GM10847 (cell line): ENCODE data around the gene ATP2C1.

ENCODE experiments used
- POLR2A ChIP-seq: IDR thresholded peaks from 2 replicates; pipeline ENCODE4 v1.6.1; 2011; ENCODE audit not compliant: insufficient read length; ENCODE audit errors: extremely low read depth

The ATP2C1 gene, protein sequence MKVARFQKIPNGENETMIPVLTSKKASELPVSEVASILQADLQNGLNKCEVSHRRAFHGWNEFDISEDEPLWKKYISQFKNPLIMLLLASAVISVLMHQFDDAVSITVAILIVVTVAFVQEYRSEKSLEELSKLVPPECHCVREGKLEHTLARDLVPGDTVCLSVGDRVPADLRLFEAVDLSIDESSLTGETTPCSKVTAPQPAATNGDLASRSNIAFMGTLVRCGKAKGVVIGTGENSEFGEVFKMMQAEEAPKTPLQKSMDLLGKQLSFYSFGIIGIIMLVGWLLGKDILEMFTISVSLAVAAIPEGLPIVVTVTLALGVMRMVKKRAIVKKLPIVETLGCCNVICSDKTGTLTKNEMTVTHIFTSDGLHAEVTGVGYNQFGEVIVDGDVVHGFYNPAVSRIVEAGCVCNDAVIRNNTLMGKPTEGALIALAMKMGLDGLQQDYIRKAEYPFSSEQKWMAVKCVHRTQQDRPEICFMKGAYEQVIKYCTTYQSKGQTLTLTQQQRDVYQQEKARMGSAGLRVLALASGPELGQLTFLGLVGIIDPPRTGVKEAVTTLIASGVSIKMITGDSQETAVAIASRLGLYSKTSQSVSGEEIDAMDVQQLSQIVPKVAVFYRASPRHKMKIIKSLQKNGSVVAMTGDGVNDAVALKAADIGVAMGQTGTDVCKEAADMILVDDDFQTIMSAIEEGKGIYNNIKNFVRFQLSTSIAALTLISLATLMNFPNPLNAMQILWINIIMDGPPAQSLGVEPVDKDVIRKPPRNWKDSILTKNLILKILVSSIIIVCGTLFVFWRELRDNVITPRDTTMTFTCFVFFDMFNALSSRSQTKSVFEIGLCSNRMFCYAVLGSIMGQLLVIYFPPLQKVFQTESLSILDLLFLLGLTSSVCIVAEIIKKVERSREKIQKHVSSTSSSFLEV

GRCh38 chr3:130893376-130894129 is at the start of gene ATP2C1:
Gene ATP2C1, plus strand, starts transcription at chr3:130894084. Its CDS starts 686 bp downstream, at chr3:130894770.
- peak; percentile 77 for TF ChIP-seq POLR2A

- TF ChIP-seq POLR2A, result no peak
These were observed 49.4 kb upstream of the ATP2C1 start for GRCh38 chr3:130844462-130844861.

- no peak for TF ChIP-seq POLR2A
These were observed 47.7 kb upstream of the ATP2C1 start for GRCh38 chr3:130846181-130846580.

DNA sequence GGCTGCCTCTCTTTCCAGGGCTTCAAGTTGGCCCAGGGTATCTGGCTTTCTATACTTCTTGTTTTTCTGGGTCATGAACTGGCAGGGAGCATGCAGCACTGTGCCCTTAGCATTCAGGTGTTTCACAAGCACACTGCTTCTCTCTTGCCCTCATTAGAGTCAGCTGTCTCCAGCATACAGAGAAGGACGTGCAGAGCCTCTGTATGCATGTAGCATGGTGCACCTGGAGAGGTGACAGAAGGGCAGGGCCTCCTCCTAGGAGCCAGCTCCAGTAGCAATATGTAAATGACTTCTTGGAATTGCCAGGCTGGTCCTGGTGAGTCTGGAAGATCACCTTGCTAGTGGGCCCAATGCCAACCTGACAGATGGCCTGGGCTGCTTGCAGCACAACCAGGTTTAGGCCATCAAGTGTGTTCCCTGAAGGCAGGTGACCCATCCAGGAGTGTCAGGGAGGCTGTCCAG is 44.8 kb upstream of the ATP2C1 start:
- TF ChIP-seq POLR2A, result no peak

DNA sequence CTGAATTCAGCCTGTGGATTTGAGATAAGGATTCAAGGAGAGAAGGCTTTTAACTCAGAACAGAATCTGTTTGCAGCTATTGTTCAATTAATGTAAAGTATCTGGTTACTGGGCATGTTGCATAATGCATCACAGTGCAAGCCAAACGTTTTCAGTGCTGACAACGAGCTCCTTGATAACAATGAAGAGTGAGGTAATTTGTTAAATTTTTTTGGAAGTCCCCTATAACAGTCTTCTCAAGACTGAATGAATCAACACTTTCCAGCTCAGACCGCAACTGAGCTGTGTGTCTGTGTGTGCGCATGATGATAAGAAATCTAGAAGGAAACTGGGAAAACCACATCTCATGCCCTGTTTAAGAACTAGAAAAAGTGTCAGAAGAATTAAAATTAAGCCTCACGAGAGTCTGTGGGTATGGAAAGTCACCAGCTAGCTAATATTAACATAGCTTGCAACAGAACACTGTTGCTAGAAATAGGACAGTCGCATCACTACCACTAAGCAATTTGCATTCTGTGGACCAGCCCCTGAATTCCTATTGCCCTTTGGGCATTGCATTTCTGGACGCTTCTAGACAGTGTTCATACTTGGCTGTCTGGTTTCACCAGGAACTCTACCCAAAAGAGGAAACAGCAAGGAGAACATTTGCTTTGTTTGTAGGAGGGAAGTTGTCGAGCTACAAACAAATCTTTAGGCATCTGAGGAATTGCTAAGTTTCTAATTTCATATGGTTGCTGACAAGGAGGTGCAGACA is 43.7 kb upstream of the ATP2C1 start:
- no peak for TF ChIP-seq POLR2A

DNA sequence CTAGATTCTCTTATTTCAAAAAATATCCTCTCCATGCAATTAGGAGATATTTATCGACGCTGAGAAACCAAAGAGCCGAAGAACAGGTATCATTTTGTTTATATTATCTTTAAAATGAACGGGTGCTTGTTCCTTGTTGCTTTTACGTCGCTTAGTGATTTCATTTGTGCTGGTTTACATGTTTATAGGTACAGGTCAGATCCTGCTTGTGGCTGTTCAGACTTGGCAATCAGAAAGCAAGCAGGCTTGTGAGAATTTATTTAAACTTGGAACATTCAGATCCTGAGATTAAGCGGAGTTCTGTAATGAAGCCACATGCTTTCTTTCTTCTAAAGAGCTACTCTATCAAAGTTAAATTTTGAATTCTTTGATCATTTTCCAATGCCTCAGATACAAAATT is 43.0 kb upstream of the ATP2C1 start:
- no peak for TF ChIP-seq POLR2A

DNA sequence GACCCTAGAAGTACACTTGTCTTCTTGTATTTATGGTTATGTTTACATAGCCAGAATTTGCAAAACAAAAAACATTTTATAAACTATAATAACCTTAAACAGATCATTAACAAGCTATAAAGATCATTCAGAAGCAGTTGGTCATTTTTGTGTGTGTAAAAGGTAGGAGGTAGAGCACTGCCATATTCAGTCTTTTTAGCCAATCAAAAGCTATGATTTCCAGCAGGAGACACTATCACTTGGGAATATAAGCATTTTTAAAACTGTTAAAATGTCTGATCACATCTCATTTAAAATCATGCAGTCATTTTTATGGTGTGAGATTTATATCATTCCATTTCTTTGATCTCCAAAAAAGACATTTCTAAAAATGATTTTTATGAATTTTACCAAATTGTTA is 42.6 kb upstream of the ATP2C1 start:
- no peak for TF ChIP-seq POLR2A

GRCh38 chr3:130853581-130853980 is 40.3 kb upstream of the ATP2C1 start:
- no peak for TF ChIP-seq POLR2A

DNA sequence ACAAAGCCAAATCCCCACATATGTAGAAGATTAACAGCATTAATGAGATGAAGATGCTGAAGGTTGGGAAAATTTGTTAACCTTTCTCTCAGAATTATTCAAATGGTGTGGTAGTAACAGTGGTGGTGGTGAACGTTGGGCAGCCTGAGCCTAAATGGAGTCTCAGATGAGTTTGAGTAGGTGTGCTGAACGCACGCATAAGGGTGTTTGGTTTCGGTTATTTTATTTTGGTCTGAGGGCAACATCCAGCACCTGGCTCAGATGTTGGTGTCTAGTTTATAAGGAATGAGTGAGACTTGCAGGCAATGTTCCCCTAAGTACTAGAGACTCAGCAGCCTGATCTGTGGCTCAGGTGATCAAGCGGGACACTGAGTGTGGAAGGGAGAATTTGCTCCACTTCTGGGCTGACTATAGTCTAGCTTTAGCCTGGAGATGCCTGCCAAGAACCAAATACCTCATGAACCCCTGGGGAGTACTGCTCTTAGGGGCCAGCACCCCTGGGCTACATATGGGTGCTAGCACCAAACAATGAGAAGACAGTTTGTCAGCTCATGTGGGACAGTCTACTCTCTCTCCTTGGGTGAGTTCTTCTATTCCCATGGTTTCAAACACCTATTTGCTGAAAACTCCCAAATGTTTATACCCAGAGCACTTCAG is 39.5 kb upstream of the ATP2C1 start:
- no peak for TF ChIP-seq POLR2A

DNA sequence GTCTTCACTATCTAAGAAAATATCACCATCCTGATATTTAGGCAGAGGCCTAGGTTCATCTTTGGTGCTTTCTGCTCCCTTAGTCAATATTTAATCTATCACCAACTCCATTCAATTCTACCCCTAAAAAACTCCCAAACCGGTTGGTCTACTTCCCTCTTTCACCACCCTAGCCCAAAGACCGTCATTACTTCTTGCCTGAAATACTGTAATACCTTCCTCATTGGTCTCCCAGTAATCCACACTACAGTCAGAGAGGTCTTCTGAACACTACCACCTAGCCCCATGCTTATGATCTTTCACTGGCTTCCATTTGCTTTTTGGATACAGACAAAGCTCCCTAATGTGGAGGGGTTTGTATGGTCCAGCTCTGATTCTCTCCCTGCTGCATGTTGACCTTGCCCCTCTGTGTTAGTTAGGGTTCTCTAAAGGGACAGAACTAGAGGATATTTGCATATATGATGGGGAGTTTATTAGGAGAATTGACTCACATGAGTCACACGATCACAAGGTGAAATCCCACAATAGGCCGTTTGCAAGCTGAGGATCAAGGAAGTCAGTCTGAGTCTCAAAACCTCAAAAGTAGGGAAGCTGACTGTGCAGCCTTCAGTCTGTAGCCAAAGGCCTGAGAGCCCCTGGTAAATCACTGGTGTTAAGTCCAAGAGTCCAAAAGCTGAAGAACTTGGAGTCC is 36.4 kb upstream of the ATP2C1 start:
- TF ChIP-seq POLR2A, result no peak

DNA sequence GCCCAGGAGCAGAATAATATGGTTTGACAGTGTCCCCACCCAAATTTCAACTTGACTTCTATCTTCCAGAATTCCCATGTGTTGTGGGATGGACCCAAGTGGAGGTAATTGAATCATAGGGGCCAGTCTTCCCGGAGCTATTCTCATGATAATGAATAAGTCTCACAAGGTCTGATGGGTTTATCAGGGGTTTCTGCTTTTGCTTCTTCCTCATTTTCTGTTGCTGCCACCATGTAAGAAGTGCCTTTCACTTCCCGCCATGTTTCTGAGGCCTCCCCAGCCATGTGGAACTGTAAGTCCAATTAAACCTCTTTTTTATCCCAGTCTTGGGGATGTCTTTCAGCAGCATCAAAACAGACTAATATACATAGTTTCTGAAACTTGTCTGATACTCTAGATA is 28.4 kb upstream of the ATP2C1 start:
- no peak for TF ChIP-seq POLR2A

- TF ChIP-seq POLR2A, result no peak
These were observed 27.6 kb upstream of the ATP2C1 start for GRCh38 chr3:130866327-130866726.

- no peak for TF ChIP-seq POLR2A
These were observed 23.5 kb upstream of the ATP2C1 start for GRCh38 chr3:130870423-130870822.
